ENCODE data around the gene ISG20.
A peak's percentile ranks its signal among the peaks of the same experiment; 100 is the strongest.

Gene ISG20

GRCh38 chr15:88610701-88611231, 28.1 kb upstream of the ISG20 start:
- peaks cover 97% of the 10 kb centered on the region for H3K36me3 ChIP-seq
- H3K9me3 ChIP-seq (ENCODE audit: severe bottlenecking): no peaks in the 10 kb centered on the region
- DNase-seq: no peak
- H3K4me3 ChIP-seq (ENCODE audit: low read depth, low read length): no peak overlapping the region
- peak; percentile 20 for TF ChIP-seq CTCF (IDR thresholded peaks at IDR 0.05; ENCODE audit: low read depth, low read length)
- H3K27ac ChIP-seq: peak overlapping the region; percentile 47
- H3K27me3 ChIP-seq (ENCODE audit: insufficient read depth, low read depth, severe bottlenecking): no peaks in the 10 kb centered on the region

GRCh38 chr15:88612186-88612796, 26.5 kb upstream of the ISG20 start:
- Histone ChIP-seq H3K27ac (peak overlapping the region; percentile 33), H3K9me3 (ENCODE audit: severe bottlenecking) (no peaks in the 10 kb centered on the region), H3K36me3 (peaks cover 96% of the 10 kb centered on the region), H3K4me3 (ENCODE audit: low read depth, low read length) (no peak overlapping the region), H3K27me3 (ENCODE audit: insufficient read depth, low read depth, severe bottlenecking) (no peaks in the 10 kb centered on the region)
- DNase-seq: no peak
- no peak for TF ChIP-seq CTCF (IDR thresholded peaks at IDR 0.05; ENCODE audit: low read depth, low read length)

GRCh38 chr15:88613074-88613944, 25.5 kb upstream of the ISG20 start:
- Histone ChIP-seq H3K36me3 (peaks cover 86% of the 10 kb centered on the region), H3K27me3 (ENCODE audit: insufficient read depth, low read depth, severe bottlenecking) (no peaks in the 10 kb centered on the region), H3K27ac (peak overlapping the region; percentile 76), H3K9me3 (ENCODE audit: severe bottlenecking) (no peaks in the 10 kb centered on the region), H3K4me3 (ENCODE audit: low read depth, low read length) (no peak overlapping the region)
- TF ChIP-seq CTCF (IDR thresholded peaks at IDR 0.05; ENCODE audit: low read depth, low read length): no peak
- no peak for DNase-seq

- H3K27ac ChIP-seq: peak overlapping the region; percentile 76
- TF ChIP-seq CTCF (IDR thresholded peaks at IDR 0.05; ENCODE audit: low read depth, low read length): no peak
- H3K27me3 ChIP-seq (ENCODE audit: insufficient read depth, low read depth, severe bottlenecking): no peaks in the 10 kb centered on the region
- no peak for DNase-seq
- H3K9me3 ChIP-seq (ENCODE audit: severe bottlenecking): no peaks in the 10 kb centered on the region
- H3K36me3 ChIP-seq: peaks cover 72% of the 10 kb centered on the region
- H3K4me3 ChIP-seq (ENCODE audit: low read depth, low read length): no peak overlapping the region
These were observed 23.3 kb upstream of the ISG20 start for GRCh38 chr15:88615303-88616107.

GRCh38 chr15:88616240-88616639, 22.6 kb upstream of the ISG20 start:
- peaks cover 65% of the 10 kb centered on the region for H3K36me3 ChIP-seq
- no peak for DNase-seq
- H3K27me3 ChIP-seq (ENCODE audit: insufficient read depth, low read depth, severe bottlenecking): no peaks in the 10 kb centered on the region
- TF ChIP-seq CTCF (IDR thresholded peaks at IDR 0.05; ENCODE audit: low read depth, low read length): no peak
- peak overlapping the region; percentile 76; the same call in 1 of the 2 replicates for H3K27ac ChIP-seq
- no peaks in the 10 kb centered on the region for H3K9me3 ChIP-seq (ENCODE audit: severe bottlenecking)
- no peak overlapping the region for H3K4me3 ChIP-seq (ENCODE audit: low read depth, low read length)

Measured in WERI-Rb-1 (cell line).